ENCODE results near the gene COL27A1. TPM values are rescaled to one million over a fixed set of nuclear protein-coding genes. Genes with fewer than 3 reads are reported as not detected.

The COL27A1 gene
- total RNA-seq, 2 experiments from 2014 or later: 0.87 to 1.2 TPM

- TF ChIP-seq CTCF (IDR thresholded peaks at IDR 0.05): no peak
- Mint-ChIP-seq H3K4me3 (no peak overlapping the region), H3K36me3 (ENCODE audit: low read depth) (no peaks in the 10 kb centered on the region), H3K9me3 (no peaks in the 10 kb centered on the region), H3K4me1 (ENCODE audit: low read depth) (no peaks in the 10 kb centered on the region), H3K27ac (no peak overlapping the region), H3K27me3 (no peaks in the 10 kb centered on the region)
- no peak for ATAC-seq (ENCODE audit: poor library complexity)
- Histone ChIP-seq H3K4me3 (ENCODE audit: low read length) (no peak overlapping the region), H3K9me3 (ENCODE audit: control insufficient read depth in 1 of 2, insufficient read depth in 1 of 2, low read length in 2 of 2) (no peaks in the 10 kb centered on the region), H3K36me3 (ENCODE audit: insufficient read depth, low read length) (no peaks in the 10 kb centered on the region), H3K27me3 (ENCODE audit: control insufficient read depth in 1 of 2, insufficient read depth in 2 of 2, low read length in 2 of 2) (no peaks in the 10 kb centered on the region), H3K4me1 (ENCODE audit: insufficient read depth, low read length) (no peaks in the 10 kb centered on the region), H3K27ac (ENCODE audit: low read depth in 1 of 2, low read length in 2 of 2) (no peak overlapping the region)
- ChIA-PET CTCF (no interaction called here), POLR2A (no interaction called here)
- intact Hi-C loops (cut with DNase I, micrococcal nuclease): no loop called here
- DNase-seq: no peak
Measured at GRCh38 chr9:114216081-114216480, 60.7 kb downstream of the COL27A1 start.

DNA sequence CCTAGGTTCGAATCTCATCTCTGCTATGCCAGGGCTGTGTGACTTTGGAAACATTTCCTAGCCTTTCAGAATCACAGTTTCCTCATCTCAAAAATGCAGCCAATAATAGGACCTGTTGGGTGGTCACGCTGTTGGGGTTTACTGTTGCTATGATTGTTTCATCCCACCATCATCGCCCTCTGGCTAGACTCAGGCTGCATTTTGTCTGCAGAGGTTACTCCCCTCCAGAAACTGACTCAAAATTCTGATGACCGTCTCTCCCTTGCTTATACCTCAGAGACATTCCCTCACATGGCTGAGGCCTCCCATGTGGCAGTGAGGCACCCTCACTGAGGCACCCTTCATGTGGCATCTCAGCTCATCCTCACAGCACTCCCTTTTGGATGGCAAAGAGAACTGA, 61.6 kb downstream of the COL27A1 start:
- ChIA-PET CTCF (no interaction called here), POLR2A (no interaction called here)
- Mint-ChIP-seq H3K27me3 (no peaks in the 10 kb centered on the region), H3K36me3 (ENCODE audit: low read depth) (no peaks in the 10 kb centered on the region), H3K9me3 (no peaks in the 10 kb centered on the region), H3K27ac (no peak overlapping the region), H3K4me3 (no peak overlapping the region), H3K4me1 (ENCODE audit: low read depth) (no peaks in the 10 kb centered on the region)
- DNase-seq (no peak), ATAC-seq (ENCODE audit: poor library complexity) (no peak)
- Histone ChIP-seq H3K4me3 (ENCODE audit: low read length) (no peak overlapping the region), H3K36me3 (ENCODE audit: insufficient read depth, low read length) (no peaks in the 10 kb centered on the region), H3K9me3 (ENCODE audit: control insufficient read depth in 1 of 2, insufficient read depth in 1 of 2, low read length in 2 of 2) (no peaks in the 10 kb centered on the region), H3K4me1 (ENCODE audit: insufficient read depth, low read length) (no peaks in the 10 kb centered on the region), H3K27ac (ENCODE audit: low read depth in 1 of 2, low read length in 2 of 2) (no peak overlapping the region), H3K27me3 (ENCODE audit: control insufficient read depth in 1 of 2, insufficient read depth in 2 of 2, low read length in 2 of 2) (no peaks in the 10 kb centered on the region)
- no peak for TF ChIP-seq CTCF (IDR thresholded peaks at IDR 0.05)
- intact Hi-C loops (cut with DNase I, micrococcal nuclease): no loop called here

DNA sequence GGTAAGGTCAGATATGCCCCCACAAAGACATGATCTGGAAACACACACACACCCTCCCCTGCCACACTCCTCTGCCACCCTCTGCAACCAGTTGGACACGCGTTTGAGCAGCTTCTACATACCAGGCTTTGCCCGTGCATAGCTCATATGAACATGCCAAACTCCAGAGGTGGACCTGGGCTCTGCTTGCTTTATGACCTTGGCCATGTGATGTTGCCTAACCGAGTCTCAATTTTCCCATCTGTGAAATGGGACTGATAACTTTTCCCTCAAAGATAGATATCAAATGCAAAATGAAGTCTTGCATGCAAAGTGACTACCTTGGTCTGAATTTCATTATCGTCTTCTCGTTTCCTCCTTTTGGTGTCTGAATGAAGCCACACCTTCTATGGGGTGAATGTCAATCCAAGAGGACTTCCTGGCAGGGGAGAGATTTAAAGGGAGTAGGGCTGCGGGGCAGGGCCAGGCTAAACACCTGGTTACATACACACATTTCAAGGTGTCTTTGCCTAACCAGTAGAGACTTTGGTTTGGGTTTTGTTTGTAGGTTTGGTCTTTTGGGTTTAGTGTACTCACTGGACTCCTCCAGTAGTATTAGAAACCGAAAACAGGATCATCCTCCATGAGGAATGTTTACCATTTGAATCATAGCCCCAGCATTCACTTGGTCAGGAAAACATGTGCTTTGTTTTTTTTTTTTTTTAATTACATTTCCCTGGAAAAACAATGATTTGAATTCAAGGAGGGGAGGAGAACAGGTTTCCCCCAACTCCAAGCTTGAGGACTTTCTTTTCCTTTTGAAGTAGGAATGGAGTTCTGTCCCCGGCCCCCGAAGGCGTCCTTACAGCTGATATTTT, 63.2 kb downstream of the COL27A1 start:
- no peak overlapping the region for H3K4me3 ChIP-seq (ENCODE audit: low read length)
- no peak for DNase-seq
- ChIA-PET POLR2A (no interaction called here), CTCF (no interaction called here)
- no peak for ATAC-seq (ENCODE audit: poor library complexity)
- no peaks in the 10 kb centered on the region for H3K27me3 ChIP-seq (ENCODE audit: control insufficient read depth in 1 of 2, insufficient read depth in 2 of 2, low read length in 2 of 2)
- TF ChIP-seq CTCF (IDR thresholded peaks at IDR 0.05): no peak
- H3K4me3 Mint-ChIP-seq: no peak overlapping the region
- no peaks in the 10 kb centered on the region for H3K9me3 ChIP-seq (ENCODE audit: control insufficient read depth in 1 of 2, insufficient read depth in 1 of 2, low read length in 2 of 2)
- intact Hi-C loops (cut with DNase I, micrococcal nuclease): no loop called here
- no peaks in the 10 kb centered on the region for H3K36me3 Mint-ChIP-seq (ENCODE audit: low read depth)
- H3K4me1 ChIP-seq (ENCODE audit: insufficient read depth, low read length): no peaks in the 10 kb centered on the region
- no peaks in the 10 kb centered on the region for H3K27me3 Mint-ChIP-seq
- no peak overlapping the region for H3K27ac ChIP-seq (ENCODE audit: low read depth in 1 of 2, low read length in 2 of 2)
- no peaks in the 10 kb centered on the region for H3K36me3 ChIP-seq (ENCODE audit: insufficient read depth, low read length)
- H3K9me3 Mint-ChIP-seq: no peaks in the 10 kb centered on the region
- H3K4me1 Mint-ChIP-seq (ENCODE audit: low read depth): no peaks in the 10 kb centered on the region
- H3K27ac Mint-ChIP-seq: no peak overlapping the region
